SK-N-SH (cell line): Measurements from ENCODE around the gene EP400.

Source experiments
- ELF1 ChIP-seq: IDR thresholded peaks from 2 replicates; pipeline ENCODE4 v1.4.0; 2012
- EP300 ChIP-seq, 2 experiments: IDR thresholded peaks; 2 replicates each; pipeline versions ENCODE4 v1.4.0 to v1.6.1; 2012; ENCODE audit warnings: borderline replicate concordance in 1 of 2, low read depth in 1 of 2, low read length in 1 of 2
- JUND ChIP-seq: IDR thresholded peaks from 2 replicates; pipeline ENCODE4 v1.4.0; 2012
- NFIC ChIP-seq: IDR thresholded peaks from 2 replicates; pipeline ENCODE4 v1.4.0; 2012; ENCODE audit warnings: borderline replicate concordance
- NRF1 ChIP-seq: IDR thresholded peaks from 2 replicates; pipeline ENCODE4 v1.6.1; 2012; ENCODE audit warnings: low read depth, mild to moderate bottlenecking, low read length
- POLR2AphosphoS5 ChIP-seq: IDR thresholded peaks from 2 replicates; pipeline ENCODE4 v1.6.1; 2012; ENCODE audit warnings: low read depth, low read length
- RFX5 ChIP-seq: IDR thresholded peaks from 2 replicates; pipeline ENCODE4 v1.6.1; 2012; ENCODE audit warnings: mild to moderate bottlenecking, improper control_type of control experiment, low read length
- SIN3A ChIP-seq: IDR thresholded peaks from 2 replicates; pipeline ENCODE4 v1.6.1; 2012; ENCODE audit warnings: low read depth, mild to moderate bottlenecking, low read length, moderate library complexity, borderline replicate concordance
- TAF1 ChIP-seq: IDR thresholded peaks from 2 replicates; pipeline ENCODE4 v1.6.1; 2012; ENCODE audit warnings: low read depth, mild to moderate bottlenecking, low read length, moderate library complexity, borderline replicate concordance
- USF1 ChIP-seq: IDR thresholded peaks from 2 replicates; pipeline ENCODE4 v1.4.0; 2012; ENCODE audit warnings: low read depth, borderline replicate concordance
- TF ChIP-seq, protein P1 (sequence below): fragments of 150-350 bp; IDR thresholded peaks from 2 replicates; pipeline ENCODE4 v1.6.1; 2017; ENCODE audit warnings: antibody characterized with exemption, low read length, low read depth, borderline replicate concordance
- TF ChIP-seq, protein P2 (sequence below): fragments of 200-600 bp; sonication (generic); IDR thresholded peaks from 2 replicates; pipeline ENCODE4 v1.6.1; 2017; ENCODE audit warnings: antibody characterized with exemption, mild to moderate bottlenecking, moderate library complexity
- TF ChIP-seq, protein P3 (sequence below): IDR thresholded peaks from 2 replicates; pipeline ENCODE4 v1.6.1; 2012; ENCODE audit warnings: mild to moderate bottlenecking, low read depth, low read length, moderate library complexity

DNA sequence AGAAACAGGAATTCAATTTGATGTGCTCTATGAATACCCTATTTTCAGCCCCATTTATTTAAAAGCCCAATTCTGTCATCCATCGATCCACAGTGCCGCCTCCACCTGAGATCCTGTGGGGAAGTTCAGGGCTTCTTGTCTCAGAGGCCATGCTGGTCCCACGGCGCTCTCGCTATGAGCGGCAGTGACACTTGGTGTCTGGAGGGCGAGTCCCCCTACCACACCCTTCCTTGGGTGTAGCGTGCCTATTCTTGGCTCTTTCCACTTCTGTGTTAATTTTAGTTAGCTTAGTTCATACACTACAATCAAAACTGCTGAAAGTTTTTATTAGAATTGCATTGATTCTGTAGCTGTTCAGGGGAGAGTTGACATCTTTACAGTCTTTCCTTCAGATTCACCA is 120.6 kb downstream of the EP400 start:
- no peak for TF ChIP-seq ELF1
- TF ChIP-seq, protein P1, sequence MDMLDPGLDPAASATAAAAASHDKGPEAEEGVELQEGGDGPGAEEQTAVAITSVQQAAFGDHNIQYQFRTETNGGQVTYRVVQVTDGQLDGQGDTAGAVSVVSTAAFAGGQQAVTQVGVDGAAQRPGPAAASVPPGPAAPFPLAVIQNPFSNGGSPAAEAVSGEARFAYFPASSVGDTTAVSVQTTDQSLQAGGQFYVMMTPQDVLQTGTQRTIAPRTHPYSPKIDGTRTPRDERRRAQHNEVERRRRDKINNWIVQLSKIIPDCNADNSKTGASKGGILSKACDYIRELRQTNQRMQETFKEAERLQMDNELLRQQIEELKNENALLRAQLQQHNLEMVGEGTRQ: no peak
- TF ChIP-seq RFX5: no peak
- TF ChIP-seq, protein P2, sequence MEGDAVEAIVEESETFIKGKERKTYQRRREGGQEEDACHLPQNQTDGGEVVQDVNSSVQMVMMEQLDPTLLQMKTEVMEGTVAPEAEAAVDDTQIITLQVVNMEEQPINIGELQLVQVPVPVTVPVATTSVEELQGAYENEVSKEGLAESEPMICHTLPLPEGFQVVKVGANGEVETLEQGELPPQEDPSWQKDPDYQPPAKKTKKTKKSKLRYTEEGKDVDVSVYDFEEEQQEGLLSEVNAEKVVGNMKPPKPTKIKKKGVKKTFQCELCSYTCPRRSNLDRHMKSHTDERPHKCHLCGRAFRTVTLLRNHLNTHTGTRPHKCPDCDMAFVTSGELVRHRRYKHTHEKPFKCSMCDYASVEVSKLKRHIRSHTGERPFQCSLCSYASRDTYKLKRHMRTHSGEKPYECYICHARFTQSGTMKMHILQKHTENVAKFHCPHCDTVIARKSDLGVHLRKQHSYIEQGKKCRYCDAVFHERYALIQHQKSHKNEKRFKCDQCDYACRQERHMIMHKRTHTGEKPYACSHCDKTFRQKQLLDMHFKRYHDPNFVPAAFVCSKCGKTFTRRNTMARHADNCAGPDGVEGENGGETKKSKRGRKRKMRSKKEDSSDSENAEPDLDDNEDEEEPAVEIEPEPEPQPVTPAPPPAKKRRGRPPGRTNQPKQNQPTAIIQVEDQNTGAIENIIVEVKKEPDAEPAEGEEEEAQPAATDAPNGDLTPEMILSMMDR: no peak
- no peak for TF ChIP-seq NRF1
- TF ChIP-seq SIN3A: no peak
- TF ChIP-seq USF1: no peak
- TF ChIP-seq POLR2AphosphoS5: no peak
- TF ChIP-seq EP300 (IDR thresholded peaks at IDR 0.05; ENCODE audit: borderline replicate concordance in 1 of 2, low read depth in 1 of 2, low read length in 1 of 2): no peak
- TF ChIP-seq TAF1: no peak
- no peak for TF ChIP-seq JUND
- no peak for TF ChIP-seq NFIC
- TF ChIP-seq, protein P3, sequence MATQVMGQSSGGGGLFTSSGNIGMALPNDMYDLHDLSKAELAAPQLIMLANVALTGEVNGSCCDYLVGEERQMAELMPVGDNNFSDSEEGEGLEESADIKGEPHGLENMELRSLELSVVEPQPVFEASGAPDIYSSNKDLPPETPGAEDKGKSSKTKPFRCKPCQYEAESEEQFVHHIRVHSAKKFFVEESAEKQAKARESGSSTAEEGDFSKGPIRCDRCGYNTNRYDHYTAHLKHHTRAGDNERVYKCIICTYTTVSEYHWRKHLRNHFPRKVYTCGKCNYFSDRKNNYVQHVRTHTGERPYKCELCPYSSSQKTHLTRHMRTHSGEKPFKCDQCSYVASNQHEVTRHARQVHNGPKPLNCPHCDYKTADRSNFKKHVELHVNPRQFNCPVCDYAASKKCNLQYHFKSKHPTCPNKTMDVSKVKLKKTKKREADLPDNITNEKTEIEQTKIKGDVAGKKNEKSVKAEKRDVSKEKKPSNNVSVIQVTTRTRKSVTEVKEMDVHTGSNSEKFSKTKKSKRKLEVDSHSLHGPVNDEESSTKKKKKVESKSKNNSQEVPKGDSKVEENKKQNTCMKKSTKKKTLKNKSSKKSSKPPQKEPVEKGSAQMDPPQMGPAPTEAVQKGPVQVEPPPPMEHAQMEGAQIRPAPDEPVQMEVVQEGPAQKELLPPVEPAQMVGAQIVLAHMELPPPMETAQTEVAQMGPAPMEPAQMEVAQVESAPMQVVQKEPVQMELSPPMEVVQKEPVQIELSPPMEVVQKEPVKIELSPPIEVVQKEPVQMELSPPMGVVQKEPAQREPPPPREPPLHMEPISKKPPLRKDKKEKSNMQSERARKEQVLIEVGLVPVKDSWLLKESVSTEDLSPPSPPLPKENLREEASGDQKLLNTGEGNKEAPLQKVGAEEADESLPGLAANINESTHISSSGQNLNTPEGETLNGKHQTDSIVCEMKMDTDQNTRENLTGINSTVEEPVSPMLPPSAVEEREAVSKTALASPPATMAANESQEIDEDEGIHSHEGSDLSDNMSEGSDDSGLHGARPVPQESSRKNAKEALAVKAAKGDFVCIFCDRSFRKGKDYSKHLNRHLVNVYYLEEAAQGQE: no peak
